ENCODE data around the gene CCDC175. TPM values are rescaled to one million over a fixed set of nuclear protein-coding genes. Genes with fewer than 3 reads are reported as not detected.

CCDC175 gene
- total RNA-seq, 1 donor from 2014 or later: 0.24 TPM

GRCh38 chr14:59492384-59492783, 84.2 kb downstream of the CCDC175 start:
- no peak for DNase-seq (ENCODE audit: low spot score)
- H3K9me3 ChIP-seq (ENCODE audit: low read depth): no peaks in the 10 kb centered on the region
- H3K27ac ChIP-seq: no peak overlapping the region
- H3K79me2 ChIP-seq (ENCODE audit: low read depth): peaks cover 27% of the 10 kb centered on the region
- no peaks in the 10 kb centered on the region for H3K4me1 ChIP-seq
- no peak overlapping the region for H2AFZ ChIP-seq (replicated peaks)
- Mint-ChIP-seq H3K27me3 (ENCODE audit: insufficient read depth, low read depth) (no peaks in the 10 kb centered on the region), H3K4me3 (no peak overlapping the region), H3K36me3 (peaks cover 47% of the 10 kb centered on the region), H3K4me1 (no peaks in the 10 kb centered on the region), H3K27ac (no peak overlapping the region), H3K9me3 (no peaks in the 10 kb centered on the region)
- no peak overlapping the region for H3K4me3 ChIP-seq
- H3F3A ChIP-seq (ENCODE audit: low read depth): peaks cover 3% of the 10 kb centered on the region
- peaks cover 24% of the 10 kb centered on the region for H4K20me1 ChIP-seq (ENCODE audit: low read depth)
- H3K9ac ChIP-seq: no peak overlapping the region
- H3K27me3 ChIP-seq: no peaks in the 10 kb centered on the region
- no peak overlapping the region for H3K4me2 ChIP-seq
- peaks cover 52% of the 10 kb centered on the region for H3K36me3 ChIP-seq
- TF ChIP-seq CTCF (IDR thresholded peaks at IDR 0.05) (no peak), EZH2 (IDR thresholded peaks at IDR 0.05) (no peak), EZH2phosphoT487 (IDR thresholded peaks at IDR 0.05) (no peak)

GRCh38 chr14:59490756-59491155, 85.9 kb downstream of the CCDC175 start:
- peaks cover 47% of the 10 kb centered on the region for H3K36me3 Mint-ChIP-seq
- Histone ChIP-seq H3K4me3 (no peak overlapping the region), H3F3A (ENCODE audit: low read depth) (peaks cover 3% of the 10 kb centered on the region), H3K36me3 (peaks cover 53% of the 10 kb centered on the region), H3K27ac (no peak overlapping the region), H2AFZ (replicated peaks) (no peak overlapping the region), H3K4me1 (peaks cover 3% of the 10 kb centered on the region), H3K4me2 (no peak overlapping the region), H3K9me3 (ENCODE audit: low read depth) (no peaks in the 10 kb centered on the region), H3K9ac (no peak overlapping the region), H3K79me2 (ENCODE audit: low read depth) (peaks cover 43% of the 10 kb centered on the region), H3K27me3 (no peaks in the 10 kb centered on the region), H4K20me1 (ENCODE audit: low read depth) (peaks cover 28% of the 10 kb centered on the region)
- H3K9me3 Mint-ChIP-seq: no peaks in the 10 kb centered on the region
- H3K4me3 Mint-ChIP-seq: no peak overlapping the region
- TF ChIP-seq EZH2phosphoT487 (IDR thresholded peaks at IDR 0.05) (no peak), CTCF (IDR thresholded peaks at IDR 0.05) (no peak), EZH2 (IDR thresholded peaks at IDR 0.05) (no peak)
- H3K27ac Mint-ChIP-seq: no peak overlapping the region
- no peak for DNase-seq (ENCODE audit: low spot score)
- H3K4me1 Mint-ChIP-seq: peaks cover 3% of the 10 kb centered on the region
- no peaks in the 10 kb centered on the region for H3K27me3 Mint-ChIP-seq (ENCODE audit: insufficient read depth, low read depth)

GRCh38 chr14:59484639-59485175, 91.9 kb downstream of the CCDC175 start:
- Histone ChIP-seq H3K4me1 (peaks cover 10% of the 10 kb centered on the region), H3K9me3 (ENCODE audit: low read depth) (no peaks in the 10 kb centered on the region), H3K27ac (peak overlapping the region; percentile 79), H3K4me2 (peak overlapping the region; percentile 89), H3K79me2 (ENCODE audit: low read depth) (peaks cover 70% of the 10 kb centered on the region), H3K9ac (peak overlapping the region; percentile 77), H2AFZ (replicated peaks) (peak overlapping the region; percentile 79), H4K20me1 (ENCODE audit: low read depth) (peaks cover 37% of the 10 kb centered on the region), H3K36me3 (peaks cover 14% of the 10 kb centered on the region), H3F3A (ENCODE audit: low read depth) (peaks cover 7% of the 10 kb centered on the region), H3K4me3 (peak overlapping the region; percentile 74), H3K27me3 (no peaks in the 10 kb centered on the region)
- Mint-ChIP-seq H3K27me3 (ENCODE audit: insufficient read depth, low read depth) (no peaks in the 10 kb centered on the region), H3K9me3 (no peaks in the 10 kb centered on the region), H3K4me1 (peaks cover 25% of the 10 kb centered on the region), H3K4me3 (peak overlapping the region; percentile 98), H3K27ac (peak overlapping the region; percentile 92), H3K36me3 (peaks cover 15% of the 10 kb centered on the region)
- TF ChIP-seq EZH2phosphoT487 (IDR thresholded peaks at IDR 0.05): no peak
- no peak for TF ChIP-seq EZH2 (IDR thresholded peaks at IDR 0.05)
- TF ChIP-seq CTCF (IDR thresholded peaks at IDR 0.05): no peak
- no peak for DNase-seq (ENCODE audit: low spot score)

All from neural progenitor cell (in vitro differentiated cells).